OCI-LY3 (cell line): ENCODE results near the gene TFDP1.

ENCODE experiments used
- CTCF ChIP-seq: fragments of 200-600, 300-600 bp; sonication (generic); IDR thresholded peaks from 2 replicates; pipeline ENCODE4 v1.5.1; 2014; ENCODE audit warnings: antibody characterized with exemption, low read length, low read depth
- EZH2phosphoT487 ChIP-seq: fragments of 200-600 bp; shearing (Covaris generic); IDR thresholded peaks from 2 replicates; pipeline ENCODE4 v1.6.1; 2018; ENCODE audit warnings: antibody characterized with exemption, mixed run types, low read depth

- no peak for TF ChIP-seq CTCF
- no peak for TF ChIP-seq EZH2phosphoT487
These were observed 21.4 kb downstream of the TFDP1 start for GRCh38 chr13:113605866-113606438.
